Calu3 (cell line): ENCODE results near the gene XRCC4. TPM values are rescaled to one million over a fixed set of nuclear protein-coding genes. Genes with fewer than 3 reads are reported as not detected.

Experiments used
- BruUV-seq: library from RNA; stranded (reverse); fragments of 400-500 nt; replicated peaks from 2 replicates; lab custom pipeline; 2021; lab: Mats Ljungman, UMichigan
- CTCF ChIA-PET: fragments of 300-600 bp; sonication (Branson Sonifier 250); formaldehyde crosslinking; loops from one replicate; lab custom pipeline; 2022; ENCODE audit warnings: antibody characterized with exemption; lab: Charles Lee
- DNase-seq: peaks from one replicate; pipeline ENCODE4 v3.0.0; 2022
- H3K27ac Mint-ChIP-seq: one replicate; pipeline ENCODE4 v1.8.0; 2022; ENCODE audit warnings: mixed read lengths; ENCODE audit not compliant: unreplicated experiment
- H3K27me3 Mint-ChIP-seq: one replicate; pipeline ENCODE4 v1.8.0; 2022; ENCODE audit warnings: mixed read lengths; ENCODE audit not compliant: unreplicated experiment
- H3K36me3 Mint-ChIP-seq: one replicate; pipeline ENCODE4 v1.8.0; 2022; ENCODE audit warnings: mild to moderate bottlenecking, moderate library complexity, mixed read lengths; ENCODE audit not compliant: insufficient read depth, unreplicated experiment
- H3K4me1 Mint-ChIP-seq: one replicate; pipeline ENCODE4 v1.8.0; 2022; ENCODE audit warnings: mild to moderate bottlenecking, low read depth, mixed read lengths; ENCODE audit not compliant: unreplicated experiment
- H3K4me3 Mint-ChIP-seq: one replicate; pipeline ENCODE4 v1.8.0; 2022; ENCODE audit warnings: mild to moderate bottlenecking, low read depth, moderate library complexity, mixed read lengths; ENCODE audit not compliant: unreplicated experiment
- H3K9me3 Mint-ChIP-seq: one replicate; pipeline ENCODE4 v1.8.0; 2022; ENCODE audit warnings: low read depth, mixed read lengths; ENCODE audit not compliant: unreplicated experiment
- CTCF ChIP-seq: fragments of 200-600 bp; IDR thresholded peaks from one replicate; pipeline ENCODE4 v1.8.0; 2022; ENCODE audit warnings: antibody characterized with exemption; ENCODE audit not compliant: unreplicated experiment
- intact Hi-C: fragments of 100-400 bp; cut with micrococcal nuclease; formaldehyde crosslinking; loops from one replicate; pipeline ENCODE4 v1.10.0; 2022; ENCODE audit not compliant: unreplicated experiment
- total RNA-seq: library from RNA; stranded (reverse); gene quantifications from 2 replicates; pipeline ENCODE4 v1.2.3, GENCODE V29; 2022

Gene XRCC4
- total RNA-seq, 1 experiment from 2014 or later, result 25.5 TPM

- DNase-seq, result no peak
- CTCF ChIA-PET, result no interaction called here
- no peaks in the 10 kb centered on the region for H3K4me1 Mint-ChIP-seq
- no peak for TF ChIP-seq CTCF
- H3K9me3 Mint-ChIP-seq, result peaks cover 4% of the 10 kb centered on the region
- no peak overlapping the region for H3K27ac Mint-ChIP-seq
- no peak overlapping the region for H3K4me3 Mint-ChIP-seq
- no peaks in the 10 kb centered on the region for H3K27me3 Mint-ChIP-seq
- BruUV-seq, result no TSS peak
- intact Hi-C loops, result no loop called here
- no peaks in the 10 kb centered on the region for H3K36me3 Mint-ChIP-seq
Observed at GRCh38 chr5:83299353-83299752, 222.0 kb downstream of the XRCC4 start.

GRCh38 chr5:83306572-83307241 is 229.4 kb downstream of the XRCC4 start:
- no TSS peak for BruUV-seq
- H3K27me3 Mint-ChIP-seq, result no peaks in the 10 kb centered on the region
- intact Hi-C loops, result no loop called here
- H3K27ac Mint-ChIP-seq, result peak overlapping the region; percentile 21
- H3K36me3 Mint-ChIP-seq, result no peaks in the 10 kb centered on the region
- no peaks in the 10 kb centered on the region for H3K9me3 Mint-ChIP-seq
- H3K4me3 Mint-ChIP-seq, result no peak overlapping the region
- TF ChIP-seq CTCF, result no peak
- CTCF ChIA-PET, result no interaction called here
- H3K4me1 Mint-ChIP-seq, result peaks cover 8% of the 10 kb centered on the region
- DNase-seq, result no peak

GRCh38 chr5:83312663-83313062 is 235.3 kb downstream of the XRCC4 start:
- no peak for DNase-seq
- peaks cover 3% of the 10 kb centered on the region for H3K9me3 Mint-ChIP-seq
- H3K4me1 Mint-ChIP-seq, result peaks cover 8% of the 10 kb centered on the region
- CTCF ChIA-PET, result no interaction called here
- H3K4me3 Mint-ChIP-seq, result no peak overlapping the region
- intact Hi-C loops, result no loop called here
- no TSS peak for BruUV-seq
- H3K36me3 Mint-ChIP-seq, result no peaks in the 10 kb centered on the region
- no peak for TF ChIP-seq CTCF
- H3K27me3 Mint-ChIP-seq, result no peaks in the 10 kb centered on the region
- H3K27ac Mint-ChIP-seq, result no peak overlapping the region

GRCh38 chr5:83313436-83313835 is 236.1 kb downstream of the XRCC4 start:
- H3K27me3 Mint-ChIP-seq, result no peaks in the 10 kb centered on the region
- CTCF ChIA-PET, result interaction anchor here (0.6 kb wide), 1 partner anchor 247 kb away, joined by 3 read pairs; no protein-coding TSS in a partner anchor
- BruUV-seq, result no TSS peak
- H3K4me1 Mint-ChIP-seq, result peaks cover 8% of the 10 kb centered on the region
- peaks cover 3% of the 10 kb centered on the region for H3K9me3 Mint-ChIP-seq
- no peak overlapping the region for H3K27ac Mint-ChIP-seq
- H3K4me3 Mint-ChIP-seq, result no peak overlapping the region
- H3K36me3 Mint-ChIP-seq, result no peaks in the 10 kb centered on the region
- intact Hi-C loops, result no loop called here
- TF ChIP-seq CTCF, result no peak
- no peak for DNase-seq
